ENCODE results near the gene PHACTR4.
"Not testable (repeated sequence)": the region's sequence is repeated elsewhere in the genome, so short reads cannot be mapped to it uniquely, and the experiment has no call there.

DNA sequence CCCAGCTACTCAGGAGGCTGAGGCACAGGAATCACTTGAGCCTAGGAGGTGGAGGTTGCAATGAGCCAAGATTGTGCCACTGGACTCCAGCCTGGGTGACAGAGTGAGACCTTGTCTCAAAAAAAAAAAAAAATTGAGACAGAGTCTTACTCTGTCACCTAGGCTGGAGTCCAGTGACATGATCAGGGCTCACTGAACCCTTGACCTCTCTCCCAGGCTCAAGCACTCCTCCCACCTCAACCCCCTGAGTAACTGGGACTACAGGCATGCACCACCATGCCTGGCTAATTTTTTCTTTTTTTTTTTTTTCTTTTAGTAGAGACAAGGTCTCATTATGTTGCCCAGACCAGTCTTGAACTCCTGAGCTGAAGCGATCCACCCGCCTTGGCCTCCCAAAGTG, 6.7 kb downstream of the PHACTR4 start:
- TF ChIP-seq, protein P1, sequence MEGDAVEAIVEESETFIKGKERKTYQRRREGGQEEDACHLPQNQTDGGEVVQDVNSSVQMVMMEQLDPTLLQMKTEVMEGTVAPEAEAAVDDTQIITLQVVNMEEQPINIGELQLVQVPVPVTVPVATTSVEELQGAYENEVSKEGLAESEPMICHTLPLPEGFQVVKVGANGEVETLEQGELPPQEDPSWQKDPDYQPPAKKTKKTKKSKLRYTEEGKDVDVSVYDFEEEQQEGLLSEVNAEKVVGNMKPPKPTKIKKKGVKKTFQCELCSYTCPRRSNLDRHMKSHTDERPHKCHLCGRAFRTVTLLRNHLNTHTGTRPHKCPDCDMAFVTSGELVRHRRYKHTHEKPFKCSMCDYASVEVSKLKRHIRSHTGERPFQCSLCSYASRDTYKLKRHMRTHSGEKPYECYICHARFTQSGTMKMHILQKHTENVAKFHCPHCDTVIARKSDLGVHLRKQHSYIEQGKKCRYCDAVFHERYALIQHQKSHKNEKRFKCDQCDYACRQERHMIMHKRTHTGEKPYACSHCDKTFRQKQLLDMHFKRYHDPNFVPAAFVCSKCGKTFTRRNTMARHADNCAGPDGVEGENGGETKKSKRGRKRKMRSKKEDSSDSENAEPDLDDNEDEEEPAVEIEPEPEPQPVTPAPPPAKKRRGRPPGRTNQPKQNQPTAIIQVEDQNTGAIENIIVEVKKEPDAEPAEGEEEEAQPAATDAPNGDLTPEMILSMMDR (IDR thresholded peaks at IDR 0.05; ENCODE audit: insufficient read depth, low read length): not testable (repeated sequence)
- TF ChIP-seq, protein P2, sequence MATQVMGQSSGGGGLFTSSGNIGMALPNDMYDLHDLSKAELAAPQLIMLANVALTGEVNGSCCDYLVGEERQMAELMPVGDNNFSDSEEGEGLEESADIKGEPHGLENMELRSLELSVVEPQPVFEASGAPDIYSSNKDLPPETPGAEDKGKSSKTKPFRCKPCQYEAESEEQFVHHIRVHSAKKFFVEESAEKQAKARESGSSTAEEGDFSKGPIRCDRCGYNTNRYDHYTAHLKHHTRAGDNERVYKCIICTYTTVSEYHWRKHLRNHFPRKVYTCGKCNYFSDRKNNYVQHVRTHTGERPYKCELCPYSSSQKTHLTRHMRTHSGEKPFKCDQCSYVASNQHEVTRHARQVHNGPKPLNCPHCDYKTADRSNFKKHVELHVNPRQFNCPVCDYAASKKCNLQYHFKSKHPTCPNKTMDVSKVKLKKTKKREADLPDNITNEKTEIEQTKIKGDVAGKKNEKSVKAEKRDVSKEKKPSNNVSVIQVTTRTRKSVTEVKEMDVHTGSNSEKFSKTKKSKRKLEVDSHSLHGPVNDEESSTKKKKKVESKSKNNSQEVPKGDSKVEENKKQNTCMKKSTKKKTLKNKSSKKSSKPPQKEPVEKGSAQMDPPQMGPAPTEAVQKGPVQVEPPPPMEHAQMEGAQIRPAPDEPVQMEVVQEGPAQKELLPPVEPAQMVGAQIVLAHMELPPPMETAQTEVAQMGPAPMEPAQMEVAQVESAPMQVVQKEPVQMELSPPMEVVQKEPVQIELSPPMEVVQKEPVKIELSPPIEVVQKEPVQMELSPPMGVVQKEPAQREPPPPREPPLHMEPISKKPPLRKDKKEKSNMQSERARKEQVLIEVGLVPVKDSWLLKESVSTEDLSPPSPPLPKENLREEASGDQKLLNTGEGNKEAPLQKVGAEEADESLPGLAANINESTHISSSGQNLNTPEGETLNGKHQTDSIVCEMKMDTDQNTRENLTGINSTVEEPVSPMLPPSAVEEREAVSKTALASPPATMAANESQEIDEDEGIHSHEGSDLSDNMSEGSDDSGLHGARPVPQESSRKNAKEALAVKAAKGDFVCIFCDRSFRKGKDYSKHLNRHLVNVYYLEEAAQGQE (IDR thresholded peaks at IDR 0.05; ENCODE audit: insufficient replicate concordance, low read depth): not testable (repeated sequence)
- TF ChIP-seq POLR2AphosphoS5 (IDR thresholded peaks at IDR 0.05; ENCODE audit: low read depth): not testable (repeated sequence)

All from HL-60 (cell line).